ENCODE results near the gene CDC14A.
"Not testable (repeated sequence)": the region's sequence is repeated elsewhere in the genome, so short reads cannot be mapped to it uniquely, and the experiment has no call there.

CDC14A gene

GRCh38 chr1:100366209-100366525 lies 13.9 kb downstream of the CDC14A start:
- no peak for DNase-seq

GRCh38 chr1:100369339-100369738 lies 17.0 kb downstream of the CDC14A start:
- not testable (repeated sequence) for DNase-seq

GRCh38 chr1:100373953-100374352 lies 21.6 kb downstream of the CDC14A start:
- DNase-seq = not testable (repeated sequence)

GRCh38 chr1:100376890-100377289 lies 24.6 kb downstream of the CDC14A start:
- not testable (repeated sequence) for DNase-seq

GRCh38 chr1:100377590-100378361 lies 25.5 kb downstream of the CDC14A start:
- DNase-seq = no peak

- no peak for DNase-seq
Measured at GRCh38 chr1:100378956-100379355, 26.6 kb downstream of the CDC14A start.

- DNase-seq = no peak
Measured at GRCh38 chr1:100380635-100381034, 28.3 kb downstream of the CDC14A start.

GRCh38 chr1:100382657-100383056 lies 30.4 kb downstream of the CDC14A start:
- no peak for DNase-seq

GRCh38 chr1:100383743-100384405 lies 31.6 kb downstream of the CDC14A start:
- DNase-seq = no peak

- no peak for DNase-seq
Measured at GRCh38 chr1:100387209-100387608, 34.9 kb downstream of the CDC14A start.

GRCh38 chr1:100387657-100388350 lies 35.5 kb downstream of the CDC14A start:
- no peak for DNase-seq

- DNase-seq = no peak
Measured at GRCh38 chr1:100390531-100390930, 38.2 kb downstream of the CDC14A start.

GRCh38 chr1:100391675-100392074 lies 39.4 kb downstream of the CDC14A start:
- no peak for DNase-seq

GRCh38 chr1:100392756-100393155 lies 40.5 kb downstream of the CDC14A start:
- DNase-seq = no peak

GRCh38 chr1:100394285-100394684 lies 42.0 kb downstream of the CDC14A start:
- no peak for DNase-seq

GRCh38 chr1:100395913-100396312 lies 43.6 kb downstream of the CDC14A start:
- no peak for DNase-seq

- no peak for DNase-seq
Measured at GRCh38 chr1:100396651-100397050, 44.3 kb downstream of the CDC14A start.

- DNase-seq = no peak
Measured at GRCh38 chr1:100397681-100398080, 45.4 kb downstream of the CDC14A start.

- DNase-seq = no peak
Measured at GRCh38 chr1:100398648-100399047, 46.3 kb downstream of the CDC14A start.

GRCh38 chr1:100400404-100400803 lies 48.1 kb downstream of the CDC14A start:
- DNase-seq = peak; percentile 29 to 57

GRCh38 chr1:100404821-100405220 lies 52.5 kb downstream of the CDC14A start:
- DNase-seq = no peak

GRCh38 chr1:100405902-100406301 lies 53.6 kb downstream of the CDC14A start:
- DNase-seq = not testable (repeated sequence)

- not testable (repeated sequence) for DNase-seq
Measured at GRCh38 chr1:100407390-100407789, 55.1 kb downstream of the CDC14A start.

- no peak for DNase-seq
Measured at GRCh38 chr1:100411019-100411418, 58.7 kb downstream of the CDC14A start.

All from stimulated activated CD4-positive, alpha-beta T cell treated with anti-CD3 and anti-CD28 coated beads, Interleukin-4, amount 100 ng/mL, for 4 hours (primary cell).